ENCODE measurements around the gene SPATA2. TPM values are rescaled to one million over a fixed set of nuclear protein-coding genes. Genes with fewer than 3 reads are reported as not detected.
"Not testable (repeated sequence)": the region's sequence is repeated elsewhere in the genome, so short reads cannot be mapped to it uniquely, and the experiment has no call there.

Gene SPATA2
- polyA plus RNA-seq (ENCODE audit: insufficient read length in 4 of 4): 10 to 100 TPM; 10.4 to 11.6 (median 11.1) TPM

DNA sequence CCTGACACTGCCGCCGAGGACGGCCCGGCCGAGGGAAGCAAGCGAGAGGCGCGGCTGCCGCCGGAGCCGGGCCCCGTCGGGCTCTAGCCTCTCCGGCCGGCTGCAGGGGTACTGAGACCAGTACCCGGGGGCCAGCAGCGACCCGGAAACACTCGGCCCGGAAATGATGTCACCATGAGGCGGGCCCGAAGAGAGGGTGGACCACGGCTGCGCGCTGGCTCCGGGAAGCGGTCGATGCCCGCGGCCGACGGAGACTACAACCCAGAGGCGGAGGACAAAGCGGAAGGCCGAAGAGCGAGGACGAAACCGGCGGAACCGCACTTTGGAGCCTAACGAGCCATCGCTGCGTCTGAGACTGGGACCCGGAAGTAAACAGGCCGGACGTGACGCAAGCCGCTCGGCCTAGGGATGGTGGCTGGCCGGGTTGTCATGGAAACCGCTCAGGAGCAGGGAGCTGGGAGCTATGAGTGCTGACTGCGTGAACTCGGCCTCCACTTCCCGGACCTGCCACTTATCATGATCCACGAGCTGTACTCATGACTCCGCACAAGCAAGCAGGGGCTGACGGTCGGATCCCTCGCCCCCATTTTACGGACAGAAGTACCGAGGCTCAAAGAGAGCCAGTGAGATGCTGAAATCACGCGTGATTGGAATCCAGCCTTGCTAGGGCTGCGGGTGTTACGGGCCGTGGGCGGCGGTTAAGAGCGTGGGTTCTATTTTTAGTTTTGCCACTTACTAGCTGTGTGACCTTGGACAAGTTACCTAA, at the start of gene SPATA2:
Gene SPATA2 (minus strand): TSS at position 150 of the 766 bp plus-strand sequence. CDS start 7,039 bp downstream, outside the sequence.
- peak; percentile 89 to 97 (median 90) for DNase-seq (ENCODE audit: low read depth in 4 of 4, low spot score in 3 of 4)

GRCh38 chr20:49961413-49961812, 46.1 kb upstream of the SPATA2 start:
- DNase-seq (ENCODE audit: low read depth in 4 of 4, low spot score in 3 of 4): no peak

GRCh38 chr20:49957089-49957938, 42.0 kb upstream of the SPATA2 start:
- not testable (repeated sequence) for DNase-seq (ENCODE audit: low read depth in 4 of 4, low spot score in 3 of 4)

DNA sequence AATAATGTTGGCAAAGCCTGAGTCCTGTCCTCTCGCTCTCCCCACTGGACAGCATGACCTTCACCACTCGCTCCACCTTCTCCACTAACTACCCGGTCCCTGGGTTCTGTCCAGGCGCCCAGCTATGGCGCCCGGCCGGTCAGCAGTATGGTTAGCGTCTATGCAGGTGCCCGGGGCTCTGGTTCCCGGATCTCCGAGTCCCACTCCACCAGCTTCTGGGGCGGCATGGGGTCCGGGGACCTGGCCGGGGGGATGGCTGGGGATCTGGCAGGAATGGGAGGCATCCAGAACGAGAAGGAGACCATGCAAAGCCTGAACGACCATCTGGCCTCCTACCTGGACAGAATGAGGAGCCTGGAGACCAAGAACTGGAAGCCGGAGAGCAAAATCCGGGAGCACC, 41.4 kb upstream of the SPATA2 start:
- DNase-seq (ENCODE audit: low read depth in 4 of 4, low spot score in 3 of 4): no peak

DNA sequence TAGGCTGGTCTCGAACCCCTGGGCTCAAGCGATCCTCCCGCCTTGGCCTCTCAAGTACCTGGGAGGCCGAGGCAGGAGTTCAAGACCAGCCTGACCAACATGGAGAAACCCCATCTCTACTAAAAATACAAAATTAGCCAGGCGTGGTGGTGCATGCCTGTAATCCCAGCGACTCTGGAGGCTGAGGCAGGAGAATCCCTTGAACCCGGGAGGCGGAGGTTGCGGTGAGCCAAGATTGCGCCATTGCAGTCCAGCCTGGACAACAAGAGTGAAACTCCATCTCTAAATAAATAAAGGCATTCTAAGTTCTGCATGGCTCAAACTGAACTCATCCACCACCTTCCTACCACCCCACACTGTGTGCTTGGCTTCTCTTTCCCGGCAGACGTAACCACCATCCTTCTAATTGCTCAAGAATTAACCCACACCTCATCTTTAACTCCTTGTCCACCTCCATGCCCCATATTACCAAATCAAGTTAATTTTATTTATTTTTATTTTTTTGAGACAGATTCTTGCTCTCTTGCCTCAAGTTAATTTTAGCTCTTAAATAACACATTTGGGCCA, 40.6 kb upstream of the SPATA2 start:
- not testable (repeated sequence) for DNase-seq (ENCODE audit: low read depth in 4 of 4, low spot score in 3 of 4)

- no peak for DNase-seq (ENCODE audit: low read depth in 4 of 4, low spot score in 3 of 4)
Measured at GRCh38 chr20:49955167-49955566, 39.8 kb upstream of the SPATA2 start.

DNA sequence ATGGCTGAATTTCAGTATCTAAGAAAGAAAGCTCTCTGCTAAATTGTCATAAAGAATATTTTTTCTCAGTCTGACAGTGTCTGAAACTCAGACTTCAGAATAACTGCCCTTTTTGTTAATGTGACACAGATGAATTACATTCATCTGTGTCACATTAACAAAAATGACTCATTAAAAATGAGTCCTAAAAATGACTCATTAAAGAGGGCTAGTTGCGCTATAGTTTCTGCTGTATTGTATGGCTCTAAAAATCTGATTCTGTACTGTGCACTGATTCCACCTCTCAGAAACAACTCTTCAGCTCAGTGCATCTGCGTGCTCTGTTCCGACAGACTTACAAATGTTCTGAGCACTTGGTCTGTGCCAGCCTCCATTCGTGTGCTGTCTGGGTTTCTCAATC, 35.8 kb upstream of the SPATA2 start:
- DNase-seq (ENCODE audit: low read depth in 4 of 4, low spot score in 3 of 4): no peak

- DNase-seq (ENCODE audit: low read depth in 4 of 4, low spot score in 3 of 4): no peak
Measured at GRCh38 chr20:49948809-49949507, 33.6 kb upstream of the SPATA2 start.

DNA sequence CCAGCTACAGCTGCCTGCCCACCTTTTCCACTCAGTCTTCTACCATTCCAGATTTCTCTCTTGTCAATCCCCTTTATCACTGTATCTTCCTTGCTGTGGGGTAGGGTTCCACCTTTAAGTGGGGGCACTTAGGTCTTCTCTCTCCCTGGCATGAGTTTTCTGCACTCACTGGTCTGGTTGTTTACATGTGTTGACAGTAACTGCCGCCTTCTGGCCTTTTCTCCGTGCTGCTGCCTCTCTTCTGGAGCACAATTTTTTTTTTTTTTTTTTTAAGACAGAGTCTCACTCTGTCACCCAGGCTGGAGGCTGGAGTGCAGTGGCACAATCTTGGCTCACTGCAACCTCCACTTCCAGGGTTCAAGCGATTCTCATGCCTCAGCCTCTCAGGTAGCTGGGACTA, 32.8 kb upstream of the SPATA2 start:
- no peak for DNase-seq (ENCODE audit: low read depth in 4 of 4, low spot score in 3 of 4)

DNA sequence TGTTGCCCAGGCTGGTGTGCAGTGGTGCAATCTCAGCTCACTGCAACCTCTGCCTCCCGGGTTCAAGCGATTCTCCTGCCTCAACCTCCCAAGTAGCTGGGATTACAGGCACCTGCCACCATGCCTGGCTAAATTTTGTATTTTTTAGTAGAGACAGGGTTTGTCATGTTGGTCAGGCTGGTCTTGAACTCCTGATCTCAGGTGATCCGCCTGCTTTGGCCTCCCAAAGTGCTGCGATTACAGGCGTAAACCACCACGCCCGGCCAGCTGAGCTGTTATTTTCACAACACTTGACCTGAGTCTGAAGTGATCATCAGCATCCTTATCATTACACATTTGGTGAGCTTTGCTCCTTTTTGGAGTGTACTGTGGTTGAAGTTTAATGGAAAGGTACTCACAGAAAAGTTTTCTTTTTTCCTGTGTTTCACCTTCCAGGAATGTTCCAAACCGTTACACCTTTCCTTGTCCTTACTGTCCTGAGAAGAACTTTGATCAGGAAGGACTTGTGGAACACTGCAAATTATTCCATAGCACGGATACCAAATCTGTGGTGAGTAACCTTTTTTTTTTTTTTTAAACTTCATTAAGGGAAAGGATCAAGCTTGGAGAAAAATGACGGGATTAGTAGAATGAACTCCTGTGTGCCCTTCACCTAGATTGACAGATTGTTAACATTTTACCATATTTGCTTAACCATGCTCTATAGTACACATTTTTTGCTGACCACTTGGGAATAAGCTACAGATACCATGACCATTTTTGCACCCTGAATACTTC, 30.6 kb upstream of the SPATA2 start:
- DNase-seq (ENCODE audit: low read depth in 4 of 4, low spot score in 3 of 4): no peak

DNA sequence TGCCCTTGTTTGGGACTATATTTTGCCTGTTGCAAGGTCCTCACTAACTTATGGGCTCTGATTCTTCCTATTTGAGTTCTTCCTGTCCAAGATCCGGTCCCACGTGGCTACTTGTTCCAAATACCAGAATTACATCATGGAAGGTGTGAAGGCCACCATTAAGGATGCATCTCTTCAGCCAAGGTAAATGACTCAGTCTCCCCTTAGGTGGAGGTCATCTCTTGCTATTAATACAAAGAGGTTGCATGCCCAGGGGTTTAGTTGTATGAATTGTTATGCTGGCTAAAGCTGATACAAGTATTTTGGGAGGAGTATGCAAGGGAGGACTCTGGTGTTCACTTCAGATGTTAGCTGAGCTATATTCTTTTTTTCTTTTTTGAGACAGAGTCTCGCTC, 30.0 kb upstream of the SPATA2 start:
- DNase-seq (ENCODE audit: low read depth in 4 of 4, low spot score in 3 of 4): no peak

GRCh38 chr20:49942942-49943341, 27.6 kb upstream of the SPATA2 start:
- DNase-seq (ENCODE audit: low read depth in 4 of 4, low spot score in 3 of 4): no peak

GRCh38 chr20:49942303-49942702, 27.0 kb upstream of the SPATA2 start:
- DNase-seq (ENCODE audit: low read depth in 4 of 4, low spot score in 3 of 4): no peak

DNA sequence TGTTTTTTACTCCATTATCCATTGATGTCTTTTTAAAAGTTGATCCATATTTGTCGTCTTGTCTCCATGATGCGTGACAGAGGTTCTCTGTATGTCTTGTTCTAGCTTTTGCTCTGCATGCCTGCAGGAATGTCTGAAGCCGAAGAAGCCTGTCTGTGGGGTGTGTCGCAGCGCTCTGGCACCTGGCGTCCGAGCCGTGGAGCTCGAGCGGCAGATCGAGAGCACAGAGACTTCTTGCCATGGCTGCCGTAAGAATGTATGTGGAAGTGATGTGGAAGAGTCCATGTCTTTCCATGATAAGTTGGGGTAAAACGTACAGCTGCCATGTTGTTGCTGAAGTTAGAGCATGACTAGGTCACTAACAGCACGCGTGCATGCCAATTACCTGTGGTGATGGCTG, 26.1 kb upstream of the SPATA2 start:
- no peak for DNase-seq (ENCODE audit: low read depth in 4 of 4, low spot score in 3 of 4)

DNA sequence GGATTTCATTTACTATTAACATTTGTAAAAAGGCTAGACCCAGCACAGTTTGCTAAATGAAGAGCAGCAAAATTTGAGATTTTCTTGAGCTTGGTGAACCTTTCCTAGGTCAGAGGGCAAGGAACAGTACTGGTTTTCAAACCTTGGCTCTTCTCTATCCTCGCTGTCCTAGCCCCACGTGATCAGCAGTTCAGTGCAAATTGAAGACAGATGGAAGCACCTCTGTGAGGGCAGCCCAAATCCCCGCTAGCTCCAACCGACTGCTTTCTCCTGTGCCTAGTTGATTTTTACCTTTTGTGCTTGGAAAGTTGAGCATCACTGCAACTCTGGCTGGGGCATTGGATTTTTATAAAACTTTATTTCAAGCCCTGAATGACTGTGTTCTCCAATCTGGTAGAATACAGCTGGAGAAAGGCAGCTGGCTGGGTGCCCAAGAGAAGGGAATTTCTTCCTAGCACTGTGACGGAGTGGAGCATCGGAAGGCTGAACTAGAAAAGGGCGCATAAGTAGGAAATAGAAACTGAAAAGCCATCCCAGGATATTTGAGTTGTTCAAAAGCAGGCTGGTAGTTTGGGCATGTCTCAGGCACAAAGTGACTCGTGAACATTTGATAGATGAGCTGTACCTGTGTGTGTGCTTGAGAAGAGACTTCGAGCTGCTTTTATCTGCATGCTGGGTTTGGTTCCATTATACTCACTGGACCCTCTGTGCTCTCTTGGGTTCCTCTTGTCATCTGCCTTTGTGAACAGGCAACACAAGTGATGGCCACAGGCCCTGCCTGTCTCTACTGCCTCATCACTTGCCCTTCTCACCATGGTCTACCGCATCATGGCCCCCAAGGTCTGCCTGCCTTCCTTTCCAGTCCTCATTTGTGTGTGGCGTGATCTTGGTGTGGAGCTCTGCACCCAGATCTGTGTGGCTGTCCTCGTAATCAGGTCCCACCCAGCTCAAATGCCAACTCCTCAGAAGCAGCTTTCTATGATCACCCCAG, 23.1 kb upstream of the SPATA2 start:
- no peak for DNase-seq (ENCODE audit: low read depth in 4 of 4, low spot score in 3 of 4)

DNA sequence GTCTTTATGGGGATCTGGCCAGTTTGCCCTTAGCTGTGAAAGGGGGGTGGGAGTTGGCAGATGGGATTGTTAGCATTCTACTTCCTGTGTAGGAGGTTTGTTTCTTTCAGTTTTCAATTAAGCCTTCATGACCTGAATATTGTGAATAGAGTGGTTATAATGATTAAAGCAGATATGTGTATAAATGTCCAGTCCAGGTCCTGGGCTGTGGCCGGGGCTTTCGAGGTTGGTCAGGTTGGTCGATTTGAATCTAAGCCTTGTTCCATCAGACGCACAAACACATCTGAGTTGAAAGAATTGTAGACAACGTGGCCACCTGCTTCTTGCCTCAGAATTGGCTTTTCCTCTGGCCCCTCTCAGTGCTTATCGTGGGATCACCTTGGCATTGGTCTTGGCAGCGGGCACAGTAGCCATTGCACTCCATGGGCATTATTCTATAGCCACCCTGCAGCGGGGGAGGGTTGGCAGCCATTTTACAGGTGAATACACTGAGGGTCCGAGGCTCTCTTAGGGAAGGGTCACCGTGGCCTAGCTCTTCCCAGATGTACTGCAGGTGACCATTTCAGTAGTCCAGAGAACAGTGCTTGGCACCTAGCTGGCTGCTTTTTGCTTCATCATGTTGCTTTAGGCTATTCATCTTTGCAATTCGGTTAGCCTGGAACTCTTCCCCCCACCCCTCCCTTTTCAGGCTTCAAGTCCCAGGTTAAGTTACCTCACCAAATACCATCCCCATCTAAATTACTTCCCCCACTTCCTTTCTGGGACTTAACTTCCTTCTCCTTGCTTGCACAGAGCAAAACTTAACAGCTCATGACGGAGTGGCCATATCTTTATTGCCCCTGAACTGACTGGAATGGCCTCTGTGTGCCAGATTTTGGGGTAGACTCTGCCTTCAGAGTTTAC, 21.9 kb upstream of the SPATA2 start:
- no peak for DNase-seq (ENCODE audit: low read depth in 4 of 4, low spot score in 3 of 4)

- DNase-seq (ENCODE audit: low read depth in 4 of 4, low spot score in 3 of 4): peak; percentile 84 to 89 (median 86)
Measured at GRCh38 chr20:49936153-49937026, 21.1 kb upstream of the SPATA2 start, which contains the start of gene RNF114. TSS of gene RNF114 (plus strand) at chr20:49936397. CDS start at chr20:49936413, 16 bp downstream.

All from right renal pelvis (tissue), 4 donors.